Measurements from ENCODE around the gene PVR.
"Not testable (repeated sequence)": the region's sequence is repeated elsewhere in the genome, so short reads cannot be mapped to it uniquely, and the experiment has no call there.

The PVR gene

DNA sequence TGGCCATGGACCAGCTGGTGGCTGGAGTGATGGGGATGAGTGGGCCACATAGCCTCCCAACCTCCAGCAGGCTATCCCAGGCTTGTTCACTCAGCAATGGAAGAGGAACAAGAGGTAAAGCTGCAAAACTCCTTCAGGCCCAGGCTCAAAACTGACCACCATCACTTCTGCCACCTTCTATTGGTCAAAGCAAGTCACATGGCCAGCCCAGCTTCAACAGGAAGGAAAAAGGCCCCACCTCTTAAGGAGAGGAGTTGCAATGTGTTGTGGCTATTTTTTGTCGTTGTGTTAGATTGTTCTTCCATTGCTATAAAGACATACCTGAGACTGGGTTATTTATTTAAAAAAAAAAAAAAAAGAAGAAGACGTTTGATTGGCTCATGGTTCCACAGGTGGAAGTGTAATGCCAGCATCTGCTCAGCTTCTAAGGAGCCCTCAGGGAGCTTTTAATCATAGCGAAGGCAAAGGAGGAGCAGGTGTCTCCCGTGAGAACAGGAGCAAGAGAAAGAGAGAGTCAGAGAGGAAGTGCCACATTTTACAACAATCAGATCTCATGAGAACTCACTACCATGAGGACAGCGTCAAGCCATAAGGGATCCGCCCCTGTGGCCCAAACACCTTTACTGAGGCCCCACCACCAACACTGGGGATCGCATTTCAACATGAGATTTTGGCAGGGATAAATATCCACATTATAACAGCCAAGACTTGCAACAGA, 24.9 kb upstream of the PVR start:
- no peak for DNase-seq

DNA sequence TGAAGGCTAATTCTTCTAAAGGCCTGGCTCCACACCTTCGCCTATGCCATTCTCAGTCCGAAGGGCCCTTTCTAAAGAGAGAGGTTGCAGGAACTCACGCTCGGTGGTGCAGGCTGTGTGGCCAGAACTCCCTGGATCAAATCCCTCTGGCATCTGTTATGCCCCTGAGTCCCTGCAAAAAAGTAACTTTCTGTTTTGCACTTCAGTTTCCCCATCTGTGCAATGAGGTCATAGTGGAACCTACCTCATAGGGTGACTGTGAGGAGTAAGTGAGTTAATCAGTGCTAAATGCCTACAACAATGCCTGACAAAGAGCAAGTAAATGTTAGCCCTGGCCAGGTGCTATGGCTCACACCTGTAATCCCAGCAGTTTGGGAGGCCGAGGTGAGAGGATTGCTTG, 23.0 kb upstream of the PVR start:
- DNase-seq: no peak

DNA sequence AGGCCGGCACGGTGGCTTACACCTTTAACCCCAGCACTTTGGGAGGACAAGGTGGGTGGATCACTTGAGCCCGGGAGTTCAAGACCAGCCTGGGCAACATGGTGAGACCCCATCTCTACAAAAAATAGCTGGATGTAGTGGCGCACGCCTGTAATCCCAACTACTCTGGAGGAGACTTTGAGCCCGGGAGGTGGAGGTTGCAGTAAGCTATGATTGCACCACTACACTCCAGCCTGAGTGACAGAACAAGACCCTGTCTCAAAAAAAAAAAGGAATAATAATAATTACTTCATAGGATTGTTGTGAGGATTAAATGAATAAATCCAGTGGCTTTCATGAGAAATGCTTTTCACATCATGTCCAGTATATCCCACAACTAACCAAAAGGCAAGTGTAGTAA, 22.3 kb upstream of the PVR start:
- no peak for DNase-seq

DNA sequence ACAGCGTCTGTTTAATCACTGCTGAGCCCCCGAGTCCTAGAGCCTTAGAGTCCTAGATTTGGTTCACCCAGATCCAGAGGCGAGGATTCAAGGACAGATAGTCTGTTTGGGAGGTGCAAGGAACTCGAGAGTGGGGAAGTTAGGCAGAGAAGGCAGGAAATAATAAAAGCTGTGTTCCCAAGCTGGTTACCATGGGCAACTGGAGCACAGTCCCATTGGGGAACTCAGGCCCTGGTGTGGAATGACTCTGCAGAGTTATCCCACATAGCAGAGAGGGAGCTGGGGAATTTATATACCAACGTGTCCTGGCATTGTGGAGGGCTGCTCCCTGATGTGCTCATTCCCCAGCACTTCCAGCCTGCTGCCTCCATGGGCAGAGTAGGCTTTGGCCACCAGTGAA, 20.6 kb upstream of the PVR start:
- no peak for DNase-seq

DNA sequence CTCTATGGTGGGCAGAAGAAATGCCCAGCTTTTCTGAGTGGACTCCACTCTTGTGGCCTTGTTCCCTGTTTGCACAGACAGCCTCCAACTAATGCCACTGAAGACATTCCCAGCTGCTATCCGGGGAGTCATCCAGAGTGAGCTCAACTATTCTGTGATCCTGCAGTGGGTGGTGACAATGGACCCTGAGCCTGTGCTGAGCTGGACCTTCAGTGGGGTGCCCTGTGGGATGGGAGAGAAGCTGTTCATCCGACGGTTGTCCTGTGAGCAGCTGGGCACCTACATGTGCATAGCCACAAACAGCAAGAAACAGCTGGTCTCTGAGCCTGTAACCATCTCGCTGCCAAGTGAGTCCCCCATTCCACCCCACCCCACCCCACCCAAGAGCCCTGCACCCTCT, 20.1 kb upstream of the PVR start:
- no peak for DNase-seq

DNA sequence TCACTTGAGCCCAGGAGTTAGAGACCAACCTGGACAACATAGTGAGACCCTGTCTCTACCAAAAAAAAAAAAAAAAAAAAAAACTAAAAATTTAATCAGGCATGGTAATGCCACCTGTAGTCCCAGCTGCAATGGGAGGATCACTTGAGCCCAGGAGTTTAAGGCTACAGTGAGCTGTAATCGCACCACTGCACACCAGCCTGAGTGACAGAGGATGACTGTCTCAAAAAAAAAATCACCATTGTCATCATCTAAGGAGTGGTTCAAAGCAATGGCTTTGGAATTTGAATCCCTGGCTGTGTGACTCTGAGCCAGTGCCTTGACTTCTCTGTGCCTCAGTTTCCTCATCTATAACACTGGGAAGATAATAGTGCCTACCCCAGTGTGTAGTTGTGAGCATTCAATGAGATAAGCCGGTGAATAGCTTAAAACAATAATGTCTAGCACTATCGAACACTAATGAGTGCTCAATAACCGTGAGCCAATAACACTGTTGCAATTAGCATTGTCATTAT, 18.8 kb upstream of the PVR start:
- no peak for DNase-seq

DNA sequence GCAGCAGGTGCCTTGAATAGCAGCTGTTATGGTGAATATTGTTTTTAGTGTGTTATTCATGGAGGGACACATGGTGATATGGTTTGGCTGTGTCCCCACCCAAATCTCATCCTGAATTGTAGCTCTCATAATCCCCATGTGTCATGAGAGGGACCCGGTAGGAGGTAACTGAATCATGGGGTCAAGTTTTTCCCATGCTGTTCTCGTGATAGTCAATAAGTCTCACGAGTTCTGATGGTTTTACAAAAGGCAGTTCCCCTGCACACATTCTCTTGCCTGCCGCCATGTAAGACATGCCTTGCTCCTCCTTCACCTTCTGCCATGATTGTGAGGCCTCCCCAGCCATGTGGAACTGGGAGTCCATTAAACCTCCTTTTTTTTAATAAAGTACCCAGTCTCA, 18.1 kb upstream of the PVR start:
- DNase-seq: not testable (repeated sequence)

DNA sequence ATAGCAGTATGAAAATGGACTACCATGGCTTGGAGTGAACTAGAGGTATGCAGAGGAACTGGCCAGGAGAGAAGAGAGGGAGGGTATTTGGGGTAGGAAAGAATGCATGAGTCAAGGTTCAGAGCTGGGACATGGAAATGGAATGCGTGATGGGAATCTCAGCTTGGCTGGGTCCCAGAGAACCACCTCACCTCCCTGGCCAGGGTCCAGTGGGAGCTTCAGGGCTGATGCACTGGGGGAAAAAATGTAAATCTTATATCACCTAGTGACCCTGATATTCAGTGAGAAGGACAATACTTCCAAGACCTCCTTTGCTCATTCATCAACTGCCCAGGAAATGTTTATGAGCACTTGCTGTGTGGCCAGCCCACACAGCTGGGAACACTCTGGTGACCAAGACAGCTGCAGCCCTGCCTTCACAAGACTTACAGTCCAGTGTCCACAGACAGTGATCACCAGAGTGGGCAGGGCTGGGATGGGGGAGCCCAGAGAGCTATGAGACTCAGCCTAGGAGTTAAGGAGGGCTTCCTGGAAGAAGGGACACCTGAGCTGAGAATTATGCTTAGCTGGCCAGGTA, 17.6 kb upstream of the PVR start:
- no peak for DNase-seq

DNA sequence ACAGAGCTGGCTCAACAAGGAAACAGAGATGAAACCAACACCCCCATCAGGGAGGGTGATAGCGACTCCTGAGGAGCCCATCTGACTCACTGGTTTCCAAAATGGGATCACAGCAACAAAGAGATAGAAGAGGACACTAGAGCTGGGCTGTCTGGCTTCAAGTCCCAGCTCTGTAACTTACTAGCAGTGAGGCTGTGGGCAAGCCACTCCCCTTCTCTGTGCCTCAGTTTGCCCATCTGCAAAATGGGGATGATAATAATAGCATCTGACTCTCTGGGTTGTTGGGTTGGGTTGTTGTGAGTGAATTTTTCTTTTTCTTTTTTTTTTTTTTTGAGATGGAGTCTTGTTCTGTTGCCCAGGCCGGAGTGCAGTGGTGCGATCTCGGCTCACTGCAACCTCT, 16.1 kb upstream of the PVR start:
- DNase-seq: no peak

DNA sequence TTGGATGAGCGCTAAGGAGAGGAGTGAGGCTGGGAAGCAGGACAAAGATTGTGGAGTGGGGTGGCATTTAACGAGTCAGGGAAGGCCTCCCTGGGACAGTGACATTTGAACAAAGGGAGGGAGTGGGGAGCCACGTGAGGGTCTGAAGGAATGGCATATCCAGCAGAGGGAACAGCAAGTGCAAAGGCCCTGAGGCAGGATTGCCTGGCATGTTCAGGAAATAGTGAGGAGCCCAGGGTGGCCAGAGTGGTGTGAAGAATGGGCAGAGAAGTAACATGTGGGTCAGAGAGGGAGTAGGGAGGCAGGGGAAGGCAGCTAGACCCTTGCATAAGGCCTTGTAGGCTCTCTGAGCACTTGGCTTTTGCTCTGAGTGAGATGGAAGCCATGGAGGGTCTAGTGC, 14.9 kb upstream of the PVR start:
- no peak for DNase-seq

DNA sequence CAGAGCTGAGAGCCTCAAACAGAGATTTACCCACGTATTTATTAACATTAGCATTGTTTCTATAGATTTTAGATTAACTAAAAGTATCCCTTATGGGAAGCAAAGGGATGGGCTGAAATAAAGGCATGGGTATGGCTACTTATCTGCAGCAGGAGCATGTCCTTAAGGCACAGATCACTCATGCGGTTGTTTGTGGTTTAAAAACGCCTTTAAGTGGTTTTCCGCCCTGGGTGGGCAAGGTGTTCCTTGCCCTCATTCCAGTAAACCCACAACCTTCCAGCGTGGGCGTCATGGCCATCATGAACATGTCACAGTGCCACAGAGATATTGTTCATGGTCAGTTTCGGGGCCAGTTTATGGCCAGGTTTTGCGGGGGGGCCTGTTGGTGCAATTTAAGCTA, 12.1 kb upstream of the PVR start:
- DNase-seq: not testable (repeated sequence)

DNA sequence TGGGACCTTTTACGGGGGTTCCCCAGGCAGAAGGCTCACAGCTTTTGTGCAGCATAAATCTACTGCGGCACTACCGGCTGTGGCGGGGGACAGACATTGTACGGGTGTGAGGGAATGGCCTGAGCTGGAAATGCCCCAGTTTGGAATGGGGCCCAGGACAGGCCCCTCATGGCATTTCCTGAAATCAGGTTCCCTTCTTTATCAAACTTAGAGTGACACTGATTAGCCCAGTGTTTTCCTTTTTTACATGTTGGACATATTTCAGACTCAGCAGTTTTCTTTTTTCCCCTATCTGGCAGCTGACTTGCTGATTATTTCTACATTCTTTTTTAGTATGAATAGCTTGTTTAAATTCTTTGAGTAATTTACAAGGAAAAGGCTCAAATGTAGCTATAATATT, 9.7 kb upstream of the PVR start:
- DNase-seq: not testable (repeated sequence)

DNA sequence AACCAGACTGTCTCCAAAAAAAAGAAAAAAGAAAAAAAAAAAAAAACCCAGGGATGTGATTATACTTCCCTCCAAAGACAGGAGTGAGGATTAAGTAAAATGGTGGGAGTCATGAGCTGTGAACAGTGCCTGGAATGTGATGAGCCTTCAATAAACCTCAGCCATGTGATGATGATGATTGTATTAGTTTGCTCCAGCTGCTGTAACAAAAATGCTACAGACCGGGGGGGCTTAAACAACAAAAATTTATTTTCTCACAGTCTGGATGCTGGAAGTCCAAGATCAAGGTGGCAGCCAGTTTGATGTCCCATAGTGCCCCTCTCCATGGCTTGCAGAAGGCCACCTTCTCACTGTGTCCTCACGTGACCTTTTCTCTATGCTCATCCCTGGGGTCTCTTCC, 8.9 kb upstream of the PVR start:
- no peak for DNase-seq

DNA sequence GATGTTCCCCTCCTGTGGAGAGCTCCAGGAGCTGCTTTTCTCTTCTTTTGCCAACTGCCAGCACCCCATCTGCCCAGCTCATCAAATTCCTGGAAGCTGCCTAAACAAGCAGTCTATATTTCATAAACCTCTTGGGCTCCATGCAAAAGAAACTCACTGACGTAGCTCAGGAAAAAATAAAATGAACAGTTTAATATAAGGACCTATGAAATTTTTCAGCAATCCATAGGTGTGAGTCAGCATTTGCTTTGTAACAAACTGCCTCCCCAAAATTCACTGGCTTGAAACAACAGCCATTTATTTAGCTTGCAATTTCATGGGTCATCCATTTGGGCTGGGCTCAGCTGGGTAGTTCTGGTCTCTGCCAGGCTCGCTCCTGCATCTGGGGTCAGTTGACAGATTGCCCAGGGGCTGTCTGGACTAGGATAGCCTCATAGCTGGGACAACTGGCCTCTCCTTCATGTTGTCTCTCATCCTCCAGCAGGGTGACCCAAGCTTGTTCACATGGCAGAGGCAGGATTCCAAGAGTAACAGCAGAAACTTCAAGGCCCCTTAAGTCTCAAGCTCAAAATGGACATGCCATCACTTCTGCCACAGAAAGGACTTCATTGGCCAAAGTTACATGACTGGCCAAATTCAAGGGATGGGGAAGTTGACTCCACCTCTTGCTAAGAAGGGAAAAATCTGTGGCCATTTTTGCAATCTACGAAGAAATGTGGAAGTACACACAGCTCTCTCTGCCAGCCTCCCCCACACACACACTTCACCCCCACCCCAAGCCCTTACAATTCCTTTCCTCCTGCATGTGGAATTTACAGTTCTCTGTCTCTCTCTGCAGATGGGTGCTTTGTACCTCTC, 7.9 kb upstream of the PVR start:
- no peak for DNase-seq

DNA sequence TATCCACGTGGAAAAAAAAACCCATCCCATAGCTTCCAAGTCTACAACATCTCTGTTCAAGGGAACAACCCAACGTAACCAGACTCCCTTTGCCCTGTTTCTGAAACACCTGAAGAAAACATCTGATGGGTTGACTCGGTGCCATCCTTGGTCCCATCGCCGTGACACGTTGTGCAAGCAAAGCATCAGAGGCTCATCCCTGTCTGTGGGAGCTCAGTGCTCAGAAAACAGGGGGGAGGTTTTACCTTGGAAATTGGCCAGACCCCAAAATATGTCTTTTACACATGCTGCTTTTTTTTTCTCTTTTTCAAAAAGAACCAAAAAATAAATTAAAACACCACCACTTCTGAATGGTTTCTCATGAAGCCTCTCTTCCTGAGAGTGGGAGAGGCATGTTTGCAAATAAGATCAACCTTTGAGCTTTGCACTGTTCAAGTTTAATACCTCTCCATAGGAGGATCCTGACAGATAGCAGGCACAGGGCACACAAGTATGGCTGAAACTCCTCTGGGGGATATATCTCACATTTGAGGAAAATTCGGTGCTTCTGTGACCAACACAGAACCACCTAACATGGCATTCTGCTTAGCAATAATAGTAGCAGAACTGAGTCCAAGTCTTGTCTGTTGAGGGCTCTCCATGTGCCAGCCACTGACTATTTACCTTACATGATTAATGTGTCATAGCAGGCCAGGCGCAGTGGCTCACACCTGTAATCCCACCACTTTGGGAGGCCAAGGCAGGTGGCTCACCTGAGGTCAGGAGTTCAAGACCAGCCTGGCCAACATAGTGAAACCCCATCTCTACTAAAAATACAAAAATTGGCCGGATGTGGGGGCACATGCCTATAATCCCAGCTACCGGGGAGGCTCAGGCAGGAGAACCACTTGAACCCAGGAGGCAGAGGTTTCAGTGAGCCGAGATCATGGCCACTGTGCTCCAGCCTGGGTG, 7.0 kb upstream of the PVR start:
- no peak for DNase-seq

DNA sequence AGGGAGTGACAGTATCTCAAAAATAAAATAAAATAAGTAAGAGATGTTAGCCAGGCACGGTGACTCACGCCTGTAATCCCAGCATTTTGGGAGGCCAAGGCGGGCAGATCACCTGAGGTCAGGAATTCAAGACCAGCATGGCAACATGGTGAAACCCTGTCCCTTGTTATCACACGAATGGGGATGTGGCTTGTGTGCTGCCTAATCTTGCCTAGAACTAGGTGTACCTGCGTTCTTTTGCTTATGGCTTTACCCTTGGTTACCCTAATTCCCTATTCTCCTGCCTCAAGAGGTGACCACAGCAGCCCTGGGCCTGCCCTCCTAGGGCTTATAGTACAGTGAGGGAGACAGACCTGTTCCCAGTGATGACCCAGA, 6.3 kb upstream of the PVR start:
- DNase-seq: no peak

DNA sequence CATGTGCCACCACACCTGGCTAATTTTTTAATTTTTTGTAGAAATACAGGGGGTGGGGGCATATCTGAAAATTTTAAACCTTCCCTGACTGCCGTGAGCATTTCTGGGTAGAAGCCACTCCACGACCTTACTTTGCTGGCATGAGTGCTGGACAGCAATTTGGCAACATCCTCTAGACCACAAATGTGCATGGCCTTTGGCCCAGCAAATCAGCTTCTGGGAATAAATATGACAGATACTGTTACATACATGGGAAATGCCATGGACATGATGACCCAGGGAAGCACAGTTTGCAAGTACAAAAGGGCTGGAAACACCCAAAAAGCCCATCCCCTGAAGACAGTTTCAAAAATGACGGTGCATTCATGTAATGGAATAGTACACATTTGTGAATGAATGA, 3.2 kb upstream of the PVR start:
- no peak for DNase-seq

DNA sequence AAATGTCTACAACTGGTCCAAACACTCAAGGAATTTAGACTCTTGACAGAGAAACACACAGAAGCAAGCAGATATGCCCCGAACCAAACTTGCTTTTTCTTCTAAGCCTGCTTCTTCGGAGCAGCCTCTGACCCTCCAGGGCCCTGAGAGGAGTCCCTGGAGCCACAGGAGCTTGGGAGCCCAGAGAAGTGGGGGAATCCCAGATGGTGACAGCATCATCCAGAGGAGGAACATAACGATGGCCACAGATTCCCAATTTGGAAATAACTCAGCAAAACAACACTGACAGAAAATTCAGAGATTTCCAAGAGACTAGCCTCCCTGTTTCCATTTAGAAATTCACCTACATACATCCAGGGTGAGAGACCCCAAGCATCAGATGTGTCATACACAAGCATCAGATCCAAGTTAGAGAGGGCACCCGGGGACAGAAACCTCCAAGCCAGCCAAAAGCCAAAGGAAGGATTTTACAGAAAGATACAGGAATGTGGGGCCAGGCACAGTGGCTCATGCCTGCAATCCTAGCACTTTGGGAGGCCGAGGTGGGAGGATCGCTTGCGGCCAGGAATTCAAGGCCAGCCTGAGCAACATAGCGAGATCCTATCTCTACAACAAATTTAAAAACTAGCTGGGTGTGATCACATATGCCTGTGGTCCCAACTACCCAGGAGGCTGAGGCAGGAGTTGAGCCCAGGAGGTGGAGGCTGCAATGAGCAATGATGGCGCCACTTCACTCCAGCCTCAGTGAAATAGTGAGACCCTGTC, 2.0 kb upstream of the PVR start:
- no peak for DNase-seq

DNA sequence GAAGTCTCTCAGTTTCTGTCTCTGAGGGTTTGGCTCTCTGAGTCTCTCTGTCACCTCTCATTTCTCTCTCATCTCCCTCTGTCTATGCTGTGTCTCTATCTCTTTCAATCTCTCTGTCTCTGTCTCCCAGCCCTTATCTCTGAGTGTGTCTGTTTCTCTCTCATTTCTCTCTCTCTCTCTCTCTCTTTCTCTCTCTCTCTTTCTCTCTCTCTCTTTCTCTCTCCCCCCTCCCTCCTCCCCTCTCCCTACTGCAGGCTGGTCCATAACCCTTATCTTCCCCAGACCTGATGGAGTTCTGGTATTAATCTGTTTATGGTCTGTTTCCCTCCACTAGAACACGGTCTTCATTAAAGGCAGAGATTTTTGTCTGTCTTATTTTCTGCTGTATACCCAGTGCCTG, 1.3 kb upstream of the PVR start:
- no peak for DNase-seq

DNA sequence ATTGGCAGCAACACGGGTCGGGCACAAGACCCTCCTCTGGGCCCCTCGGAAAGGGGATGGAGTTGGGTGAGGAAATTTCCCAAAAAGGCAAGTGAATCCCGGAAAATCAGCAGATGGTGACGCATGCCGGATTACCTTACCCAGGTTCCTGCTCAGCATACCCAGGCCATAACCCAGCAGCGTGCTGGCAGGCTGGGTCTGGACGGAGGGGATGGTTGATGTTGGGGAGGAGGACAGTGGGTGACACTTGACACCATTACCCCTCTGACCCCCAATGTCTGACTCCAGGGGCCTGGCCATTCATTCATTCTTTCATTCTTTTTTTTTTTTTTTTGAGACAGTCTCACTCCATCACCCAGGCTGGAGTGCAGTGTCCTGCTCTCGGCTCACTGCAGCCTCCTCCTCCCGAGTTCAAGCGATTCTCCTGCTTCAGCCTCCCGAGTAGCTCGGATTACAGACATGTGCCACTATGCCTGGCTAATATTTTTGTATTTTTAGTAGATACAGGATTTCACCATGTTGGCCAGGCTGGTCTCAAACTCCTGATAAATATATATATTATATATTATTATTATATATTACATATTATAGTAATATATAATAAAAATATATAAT, 799 bp downstream of the PVR start:
- DNase-seq: no peak

DNA sequence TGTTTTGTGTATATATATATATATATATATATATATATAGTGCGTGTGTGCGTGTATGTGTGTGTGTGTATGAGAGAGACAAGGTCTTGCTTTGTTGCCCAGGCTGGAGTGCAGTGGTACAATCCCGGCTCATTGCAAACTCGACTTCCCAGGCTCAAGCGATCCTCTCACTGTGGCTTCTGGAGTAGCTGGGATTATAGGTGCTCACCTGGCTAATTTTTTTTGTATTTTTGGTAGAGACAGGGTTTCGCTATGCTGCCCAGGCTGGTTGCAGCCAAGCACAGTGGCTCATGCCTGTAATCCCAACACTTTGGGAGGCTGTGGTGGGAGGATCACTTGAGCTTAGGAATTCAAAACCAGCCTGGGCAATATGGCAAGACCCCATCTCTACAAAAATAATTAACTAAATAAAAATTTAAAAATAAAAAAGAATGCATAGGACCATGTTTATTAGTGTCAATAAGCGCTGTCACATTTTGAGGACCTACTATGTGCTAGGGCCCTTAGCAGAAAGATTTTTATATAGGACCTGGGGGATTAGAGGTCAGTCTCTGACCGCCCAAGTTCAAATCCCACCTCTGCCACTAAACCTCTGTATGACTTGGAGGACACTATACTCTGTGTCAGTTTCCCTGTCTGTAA, 1.8 kb downstream of the PVR start:
- DNase-seq: no peak
